Heart left ventricle (tissue), 16 donors: ENCODE data around the gene OTOA. TPM values are rescaled to one million over a fixed set of nuclear protein-coding genes. Genes with fewer than 3 reads are reported as not detected.

Experiments used
- ATAC-seq, 4 donors: fragments of 200-7000 bp; cut with Tn5 transposase; one replicate each; pipeline ENCODE4 v1.9.1; 2020 to 2022; ENCODE audit warnings: moderate library complexity in 4 of 4, mild to moderate bottlenecking in 3 of 4, moderate number of reproducible peaks in 1 of 4
- DNase-seq, 5 donors: peaks; one replicate each; pipeline ENCODE4 v3.0.0-alpha.2; 2020
- H3K27ac ChIP-seq, 12 donors: fragments of 200-600 bp; sonication (generic) in 4 of 12; one replicate each; pipeline versions ENCODE4 v1.5.0 to v1.8.0; 2016 to 2022; ENCODE audit warnings: mild to moderate bottlenecking in 2 of 12
- H3K27me3 ChIP-seq, 9 donors: fragments of 200-600 bp; sonication (generic) in 2 of 9; one replicate each; pipeline versions ENCODE4 v1.5.1 to v1.8.0; 2016 to 2022; ENCODE audit warnings: mild to moderate bottlenecking in 3 of 9
- H3K36me3 ChIP-seq, 9 donors: fragments of 200-600 bp; sonication (generic) in 2 of 9; one replicate each; pipeline versions ENCODE4 v1.5.0 to v1.8.0; 2018 to 2022; ENCODE audit warnings: mild to moderate bottlenecking in 2 of 9
- H3K4me1 ChIP-seq, 12 donors: fragments of 200-600 bp; sonication (generic) in 4 of 12; one replicate each; pipeline versions ENCODE4 v1.5.0 to v1.8.0; 2016 to 2022; ENCODE audit warnings: mild to moderate bottlenecking in 3 of 12
- H3K4me3 ChIP-seq, 12 donors: fragments of 200-600 bp; sonication (generic) in 4 of 12; one replicate each; pipeline versions ENCODE4 v1.5.0 to v1.8.0; 2017 to 2022; ENCODE audit warnings: mild to moderate bottlenecking in 9 of 12, moderate library complexity in 4 of 12
- H3K9me3 ChIP-seq, 12 donors: fragments of 200-600 bp; sonication (generic) in 4 of 12; one replicate each; pipeline versions ENCODE4 v1.5.0 to v1.8.0; 2016 to 2022; ENCODE audit warnings: mild to moderate bottlenecking in 1 of 12
- POLR2A ChIP-seq, 2 donors: fragments of 450-650 bp; IDR thresholded peaks; one replicate each; pipeline ENCODE4 v1.6.1; 2017; ENCODE audit warnings: antibody characterized with exemption in 2 of 2, mild to moderate bottlenecking in 2 of 2, moderate library complexity in 2 of 2
- WGBS, 4 donors: extraction: QIAGEN DNeasy Blood & Tissue Kit in 2 of 4; methylation state at CpG; one replicate each; pipeline versions ENCODE4 v1.1.5 to v1.1.7; 2013 to 2018; 5-methylcytosine and 5-hydroxymethylcytosine counted together
- intact Hi-C, 10 donors: fragments of 100-400 bp; cut with DNase I; formaldehyde crosslinking; loops; one replicate each; pipeline versions ENCODE4 v1.11.1 to v1.14.2; 2022
- polyA plus RNA-seq, 2 donors: library from polyadenylated mRNA; stranded (reverse); fragments of 200-250 nt; gene quantifications; one replicate each; pipeline ENCODE4 v1.2.3, GENCODE V29; 2013
- total RNA-seq, 9 donors: library from RNA; depleted of rRNA in 2 of 9; stranded (reverse); fragments of >200 nt in 2 of 9; fragmentation: NEBNext Ultra II Directional in 3 of 9; extraction: Animal tissue kit (Norgen Biotek cat#: 25700) in 3 of 9; gene quantifications; one replicate each; pipeline versions ENCODE4 v1.1.0 to v1.2.4, GENCODE V29; 2016 to 2023
- TF ChIP-seq, protein P1 (sequence below), 12 donors: fragments of 200-600 bp; sonication (generic) in 4 of 12; IDR thresholded peaks; one replicate each; pipeline versions ENCODE4 v1.5.0 to v1.8.0; 2018 to 2022; ENCODE audit warnings: antibody characterized with exemption in 12 of 12, mild to moderate bottlenecking in 5 of 12
- donor health status: ischemic (EF 13 %, LVEDD 7.1; RV severe dilation, severe dysfunction).
- donor health status: healthy with polysubstance abuse.
- donor health status: DM: no; HTN: yes; CAD: no.
- donor health status: DM: no; HTN: no; CAD: no.
- donor health status: ischemic (EF 25% LVEDD 6.9; RV normal size, moderate dysfunction).
- donor health status: ischemic (EF 25% LVEDD 5.7; RV mildly dilated, moderate dysfunction).
- donor health status: healthy.
- donor health status: DM: yes; HTN: yes; CAD: no.
- donor health status: ischemic (EF 35%, LVEDD 5.7; RV mildly dilated, moderate dysfunction).
- donor health status: nonischemic (EF 11% LVEDD 7.7; RV severe dilation, severe dysfunction).
- donor health status: DM: yes; HTN: yes; CAD: no.
- donor health status: PGD.
- donor health status: ischemic (EF 29% LVEDD 5.4; RV normal size, mild dysfunction).
- donor health status: nonischemic (EF 23%, LVEDD 6.1; RV moderate dilation, normal function).

Gene OTOA
- total and polyA plus RNA-seq, 11 donors: 0.03 to 0.41 (median 0.27) TPM; not detected in 7

DNA sequence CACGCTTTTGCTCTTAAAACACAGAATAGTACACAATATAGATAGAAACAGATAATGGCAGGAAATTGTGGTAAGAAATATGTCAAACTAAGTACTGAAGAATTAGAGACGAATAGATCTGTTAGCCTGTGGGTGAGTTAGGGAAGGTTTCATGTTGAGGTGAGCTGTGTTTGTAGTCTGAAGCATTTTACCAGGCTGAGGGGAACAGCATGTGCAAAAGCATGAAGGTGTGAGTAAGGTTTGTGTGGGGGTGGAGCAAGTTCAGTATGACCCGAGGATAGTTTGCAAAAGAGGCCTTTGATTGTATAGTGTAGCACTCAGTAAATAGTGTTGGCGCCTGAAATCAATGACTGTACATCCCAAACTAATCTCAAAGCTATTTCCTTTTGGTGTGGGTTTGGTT lies 25.2 kb upstream of the OTOA start:
- WGBS, 4 donors: 75 to 80% (median 78%) methylated on average over 4 of the region's 4 CpGs
- intact Hi-C loops: loop anchor here in 4 of 10 donors (2.0 to 5.0 kb wide), 4 partner anchors 36 to 54 kb away; partner anchors contain the start of gene METTL9 (in 1 of the 4)

DNA sequence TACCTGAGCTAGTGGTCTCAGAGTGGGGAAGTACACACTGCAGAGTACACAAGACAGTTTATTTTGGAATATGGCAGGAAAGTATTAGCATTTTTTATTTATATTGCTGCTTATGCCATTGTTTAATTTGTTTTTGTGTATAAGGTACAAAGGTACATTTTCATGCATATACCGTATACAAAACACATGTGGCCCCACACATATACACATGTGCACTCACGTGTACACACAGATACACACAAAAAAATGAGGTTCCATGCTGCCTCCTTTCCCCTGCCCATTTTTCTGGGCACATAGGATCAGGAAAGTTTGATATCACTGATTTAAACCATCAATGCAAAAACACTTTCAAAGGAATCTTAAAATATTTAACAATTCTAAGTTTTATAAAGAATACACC lies 24.3 kb upstream of the OTOA start:
- Histone ChIP-seq H3K27me3 (no peaks in the 10 kb centered on the region), H3K27ac (peak overlapping the region in 1 of 12 donors; percentile 1), H3K9me3 (no peaks in the 10 kb centered on the region), H3K4me3 (no peak overlapping the region), H3K36me3 (peaks cover 0 to 22% (median 0%) of the 10 kb centered on the region in 9 donors), H3K4me1 (peaks cover 0 to 48% (median 3%) of the 10 kb centered on the region in 12 donors)
- DNase-seq: no peak
- no peak for TF ChIP-seq POLR2A (IDR thresholded peaks at IDR 0.05)
- TF ChIP-seq, protein P1, sequence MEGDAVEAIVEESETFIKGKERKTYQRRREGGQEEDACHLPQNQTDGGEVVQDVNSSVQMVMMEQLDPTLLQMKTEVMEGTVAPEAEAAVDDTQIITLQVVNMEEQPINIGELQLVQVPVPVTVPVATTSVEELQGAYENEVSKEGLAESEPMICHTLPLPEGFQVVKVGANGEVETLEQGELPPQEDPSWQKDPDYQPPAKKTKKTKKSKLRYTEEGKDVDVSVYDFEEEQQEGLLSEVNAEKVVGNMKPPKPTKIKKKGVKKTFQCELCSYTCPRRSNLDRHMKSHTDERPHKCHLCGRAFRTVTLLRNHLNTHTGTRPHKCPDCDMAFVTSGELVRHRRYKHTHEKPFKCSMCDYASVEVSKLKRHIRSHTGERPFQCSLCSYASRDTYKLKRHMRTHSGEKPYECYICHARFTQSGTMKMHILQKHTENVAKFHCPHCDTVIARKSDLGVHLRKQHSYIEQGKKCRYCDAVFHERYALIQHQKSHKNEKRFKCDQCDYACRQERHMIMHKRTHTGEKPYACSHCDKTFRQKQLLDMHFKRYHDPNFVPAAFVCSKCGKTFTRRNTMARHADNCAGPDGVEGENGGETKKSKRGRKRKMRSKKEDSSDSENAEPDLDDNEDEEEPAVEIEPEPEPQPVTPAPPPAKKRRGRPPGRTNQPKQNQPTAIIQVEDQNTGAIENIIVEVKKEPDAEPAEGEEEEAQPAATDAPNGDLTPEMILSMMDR (IDR thresholded peaks at IDR 0.05): no peak
- no peak for ATAC-seq
- WGBS, 4 donors: 92 to 98% (median 93%) methylated on average over 2 of the region's 2 CpGs
- intact Hi-C loops: loop anchor here in 4 of 10 donors (2.0 to 5.0 kb wide), 4 partner anchors 37 to 55 kb away; partner anchors contain the start of gene METTL9 (in 1 of the 4)

More for the DNA sequence above, 25.2 kb upstream of the OTOA start:
- H3K4me3 ChIP-seq: no peak overlapping the region
- H3K27me3 ChIP-seq: no peaks in the 10 kb centered on the region
- peak overlapping the region in 1 of 12 donors; percentile 43 for H3K27ac ChIP-seq
- TF ChIP-seq, protein P1 (IDR thresholded peaks at IDR 0.05): no peak
- TF ChIP-seq POLR2A (IDR thresholded peaks at IDR 0.05): no peak
- DNase-seq (no peak), ATAC-seq (no peak)
- H3K36me3 ChIP-seq: peaks cover 0 to 22% (median 5%) of the 10 kb centered on the region in 9 donors
- no peaks in the 10 kb centered on the region for H3K9me3 ChIP-seq
- peaks cover 0 to 38% (median 0%) of the 10 kb centered on the region in 12 donors for H3K4me1 ChIP-seq

DNA sequence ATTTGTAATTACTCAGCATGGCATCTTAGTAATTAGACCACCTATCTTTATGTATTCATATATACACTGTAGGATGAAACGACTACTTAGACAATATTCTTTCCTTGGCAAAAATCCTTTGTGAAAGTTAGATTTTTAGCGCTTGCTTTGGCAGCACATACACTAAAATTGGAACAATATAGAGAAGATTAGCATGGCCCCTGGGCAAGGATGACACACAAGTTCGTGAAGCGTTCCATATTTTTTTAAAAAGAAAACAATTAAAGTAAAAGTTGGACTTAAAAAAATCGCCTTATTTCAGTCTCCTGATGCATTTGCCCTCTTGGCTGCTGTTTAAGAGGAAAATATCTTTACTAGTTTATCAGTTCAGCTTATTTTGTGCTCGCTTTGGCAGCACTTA lies 21.9 kb upstream of the OTOA start:
- DNase-seq (no peak), ATAC-seq (no peak)
- H3K27me3 ChIP-seq: no peaks in the 10 kb centered on the region
- H3K9me3 ChIP-seq: no peaks in the 10 kb centered on the region
- no peak overlapping the region for H3K27ac ChIP-seq
- H3K36me3 ChIP-seq: peaks cover 0 to 34% (median 0%) of the 10 kb centered on the region in 9 donors
- H3K4me3 ChIP-seq: no peak overlapping the region
- intact Hi-C loops: loop anchor here in 8 of 10 donors (2.0 to 5.0 kb wide), 4 partner anchors 40 to 60 kb away; partner anchors contain the start of gene METTL9 (in 1 of the 8)
- WGBS, 4 donors: 73 to 82% (median 75%) methylated on average over 6 of the region's 6 CpGs
- TF ChIP-seq, protein P1 (IDR thresholded peaks at IDR 0.05): no peak
- no peak for TF ChIP-seq POLR2A (IDR thresholded peaks at IDR 0.05)
- peaks cover 0 to 72% (median 18%) of the 10 kb centered on the region in 12 donors for H3K4me1 ChIP-seq

DNA sequence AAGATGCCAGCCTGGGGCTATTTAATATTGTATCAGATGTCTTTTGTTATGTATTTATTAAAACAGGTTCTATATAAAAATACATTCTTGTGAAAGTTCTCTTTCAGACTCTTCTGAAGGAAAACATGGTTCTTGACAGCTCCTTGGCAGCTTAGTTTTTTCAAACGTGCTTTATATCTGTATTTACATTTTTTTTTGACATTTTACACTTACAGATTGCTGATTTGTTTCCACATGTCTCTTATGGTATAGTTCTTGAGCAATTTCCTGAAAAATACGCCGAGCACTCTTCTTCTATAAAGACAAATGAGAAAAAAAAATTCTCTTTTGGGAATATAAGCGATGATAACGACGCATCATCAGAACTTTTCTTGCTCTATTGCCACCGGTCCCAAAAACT lies 20.9 kb upstream of the OTOA start:
- ATAC-seq (no peak), DNase-seq (no peak)
- Histone ChIP-seq H3K4me3 (no peak overlapping the region), H3K27me3 (no peaks in the 10 kb centered on the region), H3K27ac (no peak overlapping the region), H3K4me1 (peaks cover 0 to 79% (median 19%) of the 10 kb centered on the region in 12 donors), H3K9me3 (no peaks in the 10 kb centered on the region), H3K36me3 (peaks cover 0 to 43% (median 0%) of the 10 kb centered on the region in 9 donors)
- no peak for TF ChIP-seq POLR2A (IDR thresholded peaks at IDR 0.05)
- TF ChIP-seq, protein P1 (IDR thresholded peaks at IDR 0.05): no peak
- 69 to 76% (median 73%) methylated on average over 7 of the region's 7 CpGs for WGBS, 4 donors
- intact Hi-C loops: loop anchor here in 4 of 10 donors (5.0 kb wide), 3 partner anchors 41 to 61 kb away; partner anchors contain the start of gene METTL9 (in 1 of the 4)
